GM12878 (cell line): Measurements from ENCODE around the gene MYO10. TPM values are rescaled to one million over a fixed set of nuclear protein-coding genes. Genes with fewer than 3 reads are reported as not detected.

ENCODE experiments used
- ATAC-seq: fragments of 200-7000 bp; cut with Tn5 transposase; 3 replicates; pipeline ENCODE4 v1.9.1; 2020; ENCODE audit warnings: mild to moderate bottlenecking, moderate library complexity
- BruUV-seq: library from RNA; stranded (reverse); fragments of 400-500 nt; replicated peaks from 2 replicates; lab custom pipeline; 2021; lab: Mats Ljungman, UMichigan
- CTCF ChIA-PET: fragments of 300-600 bp; sonication (Branson Sonifier 250); formaldehyde crosslinking; extraction: SDS; loops from one replicate; lab custom pipeline; 2021; ENCODE audit warnings: inconsistent platforms; lab: Yijun Ruan, JAX
- POLR2A ChIA-PET: fragments of 350-600 bp; formaldehyde crosslinking; extraction: SDS; loops from one replicate; lab custom pipeline; 2021; ENCODE audit warnings: inconsistent platforms; lab: Charles Lee
- RAD21 ChIA-PET: fragments of 300-600 bp; sonication (Branson Sonifier 250); formaldehyde crosslinking; loops from one replicate; lab custom pipeline; 2023; ENCODE audit warnings: antibody characterized with exemption; ENCODE audit not compliant: unreplicated experiment; lab: Charles Lee
- SMC1A ChIA-PET: fragments of 300-600 bp; sonication (Branson Sonifier 250); formaldehyde crosslinking; loops from one replicate; lab custom pipeline; 2023; ENCODE audit not compliant: unreplicated experiment, uncharacterized antibody; lab: Charles Lee
- DNase-seq: peaks from one replicate; pipeline ENCODE4 v3.0.0-alpha.2; 2011; ENCODE audit warnings: low read depth, low spot score
- FAIRE-seq: peaks from 3 replicates; lab custom pipeline; 2011; peaks lifted over from hg19 to GRCh38; lab: Jason Lieb, UNC
- H2AFZ ChIP-seq: 2 replicates; pipeline ENCODE4 v1.6.0; 2011; ENCODE audit warnings: low read depth, low read length, control low read depth; ENCODE audit not compliant: control insufficient read depth
- H3K27ac ChIP-seq: 2 replicates; pipeline ENCODE4 v1.5.1; 2011; ENCODE audit warnings: control low read depth; ENCODE audit not compliant: control insufficient read depth, insufficient read depth
- H3K27me3 ChIP-seq, 2 experiments: replicated peaks in 1 of 2; 2 replicates each; pipeline versions ENCODE4 v1.6.0 to v1.6.1; 2011; ENCODE audit warnings: low read length in 1 of 2; ENCODE audit not compliant: control insufficient read depth in 2 of 2, insufficient read depth in 2 of 2
- H3K36me3 ChIP-seq, 2 experiments: 2 replicates each; pipeline ENCODE4 v1.5.1; 2011; ENCODE audit warnings: low read length in 1 of 2; ENCODE audit not compliant: control insufficient read depth in 2 of 2, insufficient read depth in 2 of 2
- H3K4me1 ChIP-seq: 2 replicates; pipeline ENCODE4 v1.6.1; 2011; ENCODE audit warnings: mild to moderate bottlenecking, low read length, moderate library complexity, mixed read lengths; ENCODE audit not compliant: control insufficient read depth, insufficient read depth
- H3K4me2 ChIP-seq: 2 replicates; pipeline ENCODE4 v1.6.0; 2011; ENCODE audit warnings: control low read depth; ENCODE audit not compliant: control insufficient read depth, insufficient read depth
- H3K4me3 ChIP-seq: fragments of 200-600 bp; sonication (generic); 2 replicates; pipeline ENCODE4 v1.5.1; 2016
- H3K79me2 ChIP-seq: 2 replicates; pipeline ENCODE4 v1.6.0; 2011; ENCODE audit warnings: low read length; ENCODE audit not compliant: control insufficient read depth, insufficient read depth
- H3K9ac ChIP-seq: 2 replicates; pipeline ENCODE4 v1.8.0; 2011; ENCODE audit warnings: low read length, control low read depth, mixed read lengths; ENCODE audit not compliant: control insufficient read depth, insufficient read depth
- H3K9me3 ChIP-seq: replicated peaks from 3 replicates; pipeline ENCODE4 v1.5.1; 2011; ENCODE audit warnings: mild to moderate bottlenecking, low read length; ENCODE audit not compliant: control insufficient read depth, insufficient read depth
- H4K20me1 ChIP-seq: 2 replicates; pipeline ENCODE4 v1.6.0; 2011; ENCODE audit not compliant: control insufficient read depth, insufficient read depth
- EGR1 ChIP-seq, 2 experiments: IDR thresholded peaks; 1 replicate in 1 of 2; 2 replicates in 1 of 2; pipeline ENCODE4 v1.6.1; 2011 to 2012; ENCODE audit warnings: low read depth in 2 of 2, low read length in 2 of 2, borderline replicate concordance in 1 of 2, mild to moderate bottlenecking in 1 of 2, moderate library complexity in 1 of 2
- MTA3 ChIP-seq: IDR thresholded peaks from 2 replicates; pipeline ENCODE4 v1.6.1; 2012; ENCODE audit warnings: low read length, inconsistent platforms, borderline replicate concordance
- NFYA ChIP-seq: IDR thresholded peaks from 2 replicates; pipeline ENCODE4 v1.6.1; 2011; ENCODE audit warnings: low read depth, mild to moderate bottlenecking, low read length, improper control_type of control experiment, borderline replicate concordance
- NR2C2 ChIP-seq: IDR thresholded peaks from 2 replicates; pipeline ENCODE4 v1.6.1; 2011; ENCODE audit warnings: borderline replicate concordance, low read depth; ENCODE audit not compliant: control insufficient read depth, insufficient read length
- PKNOX1 ChIP-seq: fragments of 450-650 bp; IDR thresholded peaks from 2 replicates; pipeline ENCODE4 v1.6.1; 2016; ENCODE audit warnings: mild to moderate bottlenecking
- RUNX3 ChIP-seq: IDR thresholded peaks from 2 replicates; pipeline ENCODE4 v1.6.1; 2012; ENCODE audit warnings: low read length, inconsistent platforms
- SREBF2 ChIP-seq: IDR thresholded peaks from 2 replicates; pipeline ENCODE4 v1.6.1; 2012; ENCODE audit warnings: mild to moderate bottlenecking, low read length
- SRF ChIP-seq, 2 experiments: IDR thresholded peaks; 2 replicates each; pipeline ENCODE4 v1.6.1; 2011; ENCODE audit warnings: low read depth in 2 of 2, low read length in 2 of 2, mild to moderate bottlenecking in 1 of 2, moderate library complexity in 1 of 2
- WRNIP1 ChIP-seq: IDR thresholded peaks from 2 replicates; pipeline ENCODE4 v1.6.1; 2011; ENCODE audit warnings: low read depth, low read length, improper control_type of control experiment, borderline replicate concordance
- WGBS: methylation state at CpG from one replicate; pipeline ENCODE4 v1.1.6; 2016; ENCODE audit warnings: low lambda C conversion rate; ENCODE audit not compliant: insufficient replicate concordance, insufficient coverage; ENCODE audit errors: missing lambda C conversion rate; 5-methylcytosine and 5-hydroxymethylcytosine counted together
- in situ Hi-C: fragments of 300-500 bp; cut with MboI; formaldehyde crosslinking; loops from 9 replicates; pipeline ENCODE4 v1.14.3; 2018; ENCODE audit warnings: mixed read lengths
- intact Hi-C: fragments of 100-400 bp; cut with micrococcal nuclease; formaldehyde crosslinking; loops from one replicate; pipeline ENCODE4 v1.14.2; 2022; ENCODE audit not compliant: unreplicated experiment
- polyA plus RNA-seq, 11 experiments: library from polyadenylated mRNA; depleted of rRNA in 4 of 11; unstranded in 6 of 11; stranded (reverse) in 5 of 11; fragments of >200 nt; fragmentation: Nextera tagmentation in 4 of 11; fragmentation: Illumina TruSeq in 1 of 11; extraction: Ambion mirVana in 4 of 11; extraction: Trizol in 1 of 11; gene quantifications; 1 replicate in 1 of 11; 2 replicates in 10 of 11; pipeline versions ENCODE4 v1.2.1 to v1.2.3, GENCODE V29; 2011 to 2016; ENCODE audit warnings: inconsistent platforms in 2 of 11, missing spikeins in 2 of 11, low read depth in 1 of 11
- total RNA-seq, 4 experiments: library from RNA; depleted of rRNA in 3 of 4; stranded (reverse); fragments of >200 nt in 3 of 4; fragmentation: Illumina TruSeq in 1 of 4; extraction: Trizol in 1 of 4; gene quantifications; 2 replicates each; pipeline versions ENCODE4 v1.2.1 to v1.2.3, GENCODE V29; 2013 to 2021

Gene MYO10
- total and polyA plus RNA-seq, 10 of the 15 experiments (the other 5 are each of a cell fraction or from before 2014, with no cell fraction given): 0.02 to 0.77 (median 0.17) TPM

- TF ChIP-seq WRNIP1 (no peak), MTA3 (no peak)
Observed at GRCh38 chr5:16963821-16964220, 27.7 kb upstream of the MYO10 start (continued).

GRCh38 chr5:16961131-16961530 is 25.0 kb upstream of the MYO10 start:
- intact Hi-C loops: no loop called here

More at GRCh38 chr5:16961131-16961530, 25.0 kb upstream of the MYO10 start:
- Histone ChIP-seq H2AFZ (no peak overlapping the region), H3K27me3 (no peaks in the 10 kb centered on the region), H4K20me1 (no peaks in the 10 kb centered on the region), H3K79me2 (no peaks in the 10 kb centered on the region), H3K9me3 (no peaks in the 10 kb centered on the region), H3K4me2 (no peak overlapping the region), H3K4me1 (no peaks in the 10 kb centered on the region), H3K27ac (no peak overlapping the region), H3K36me3 (no peaks in the 10 kb centered on the region), H3K4me3 (no peak overlapping the region), H3K9ac (no peak overlapping the region)
- 42% methylated on average over 7 of the region's 7 CpGs for WGBS
- ChIA-PET POLR2A (no interaction called here), CTCF (no interaction called here), SMC1A (no interaction called here), RAD21 (no interaction called here)
- ATAC-seq: no peak
- no TSS peak for BruUV-seq
- TF ChIP-seq SRF (IDR thresholded peaks at IDR 0.05; ENCODE audit: low read depth in 2 of 2, low read length in 2 of 2) (no peak), RUNX3 (no peak), SREBF2 (no peak), EGR1 (IDR thresholded peaks at IDR 0.05; ENCODE audit: borderline replicate concordance in 1 of 2, low read depth in 2 of 2, low read length in 2 of 2) (no peak), NR2C2 (no peak), NFYA (no peak), PKNOX1 (no peak)
- in situ Hi-C loops: no loop called here
- FAIRE-seq: no peak
- no peak for DNase-seq
